Stomach smooth muscle (tissue), 2 donors: ENCODE measurements around the gene CDC6.
A peak's percentile ranks its signal among the peaks of the same experiment; 100 is the strongest.

Experiments
- H3K27ac ChIP-seq: one replicate; pipeline ENCODE4 v1.7.0; 2013; ENCODE audit warnings: mild to moderate bottlenecking, low read length, inconsistent platforms
- H3K27me3 ChIP-seq, 2 donors: one replicate each; pipeline ENCODE4 v1.7.0; 2013; ENCODE audit warnings: low read length in 2 of 2; ENCODE audit not compliant: insufficient read depth in 2 of 2, control insufficient read depth in 1 of 2
- H3K36me3 ChIP-seq, 2 donors: one replicate each; pipeline ENCODE4 v1.7.0; 2013; ENCODE audit warnings: low read length in 2 of 2; ENCODE audit not compliant: control insufficient read depth in 2 of 2, insufficient read depth in 2 of 2
- H3K4me1 ChIP-seq: one replicate; pipeline ENCODE4 v1.7.0; 2013; ENCODE audit warnings: low read length; ENCODE audit not compliant: control insufficient read depth, insufficient read depth
- H3K4me3 ChIP-seq, 2 donors: one replicate each; pipeline ENCODE4 v1.7.0; 2013; ENCODE audit warnings: low read length in 2 of 2
- H3K9ac ChIP-seq, 2 donors: one replicate each; pipeline ENCODE4 v1.7.0; 2013; ENCODE audit warnings: low read length in 2 of 2, mild to moderate bottlenecking in 1 of 2
- H3K9me3 ChIP-seq, 2 donors: one replicate each; pipeline ENCODE4 v1.7.0; 2013; ENCODE audit warnings: low read length in 2 of 2; ENCODE audit not compliant: control insufficient read depth in 2 of 2
- donor health status: healthy.
- donor health status: Pancreatic carcinoma.

Gene CDC6

DNA sequence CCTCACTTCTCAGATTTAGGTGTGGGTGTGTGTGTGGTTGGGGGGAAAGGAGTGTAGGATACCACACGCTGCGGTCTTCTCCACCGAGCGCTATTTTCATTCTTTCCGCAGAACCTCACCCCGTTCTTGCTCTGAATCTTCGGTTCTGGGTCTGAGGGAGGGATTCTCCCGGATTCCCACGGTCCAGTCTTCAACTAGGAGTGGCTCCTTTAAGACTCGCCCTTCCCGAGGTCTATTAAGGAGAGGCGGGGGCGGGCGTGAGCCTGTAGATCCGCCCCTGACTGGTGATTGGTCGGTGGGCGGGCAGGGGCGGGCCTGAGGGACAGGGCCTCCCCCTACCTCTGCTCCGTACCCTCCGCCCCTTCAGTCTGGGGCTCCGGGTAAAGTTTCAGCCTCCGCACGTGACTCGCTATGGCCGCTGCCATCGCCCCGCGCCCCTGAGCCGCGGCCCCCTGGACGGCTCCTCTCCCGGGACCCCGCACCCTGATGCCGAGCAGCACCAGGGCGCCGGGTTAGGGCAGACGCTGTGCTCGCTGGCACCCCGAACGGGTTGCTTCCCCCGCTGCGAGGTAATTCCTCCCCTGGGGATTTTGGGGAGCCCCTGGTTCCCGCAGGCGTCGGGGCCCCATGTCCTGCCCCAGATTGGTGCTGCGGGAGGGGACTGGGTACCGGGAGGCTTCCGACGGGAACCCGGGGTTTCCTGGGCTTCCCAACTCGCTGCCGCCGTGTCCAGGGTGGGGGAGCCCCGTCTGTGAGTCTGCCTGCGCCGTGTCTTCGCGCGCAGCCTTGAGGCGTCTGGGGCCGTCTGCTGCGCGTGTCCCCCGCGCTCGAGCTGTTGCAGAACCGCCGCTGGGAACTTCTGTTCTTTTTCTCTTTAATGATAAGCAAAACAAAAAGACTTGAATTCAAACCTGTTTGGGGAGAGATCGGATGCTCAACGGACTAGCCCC is 30.5 kb downstream of the CDC6 start:
- H3K4me1 ChIP-seq: peaks cover 91% of the 10 kb centered on the region
- peak overlapping the region; percentile 68 to 86 for H3K9ac ChIP-seq
- peak overlapping the region; percentile 84 for H3K27ac ChIP-seq
- no peaks in the 10 kb centered on the region for H3K36me3 ChIP-seq
- no peaks in the 10 kb centered on the region for H3K9me3 ChIP-seq
- peak overlapping the region; percentile 85 to 90 for H3K4me3 ChIP-seq
- H3K27me3 ChIP-seq: no peaks in the 10 kb centered on the region

DNA sequence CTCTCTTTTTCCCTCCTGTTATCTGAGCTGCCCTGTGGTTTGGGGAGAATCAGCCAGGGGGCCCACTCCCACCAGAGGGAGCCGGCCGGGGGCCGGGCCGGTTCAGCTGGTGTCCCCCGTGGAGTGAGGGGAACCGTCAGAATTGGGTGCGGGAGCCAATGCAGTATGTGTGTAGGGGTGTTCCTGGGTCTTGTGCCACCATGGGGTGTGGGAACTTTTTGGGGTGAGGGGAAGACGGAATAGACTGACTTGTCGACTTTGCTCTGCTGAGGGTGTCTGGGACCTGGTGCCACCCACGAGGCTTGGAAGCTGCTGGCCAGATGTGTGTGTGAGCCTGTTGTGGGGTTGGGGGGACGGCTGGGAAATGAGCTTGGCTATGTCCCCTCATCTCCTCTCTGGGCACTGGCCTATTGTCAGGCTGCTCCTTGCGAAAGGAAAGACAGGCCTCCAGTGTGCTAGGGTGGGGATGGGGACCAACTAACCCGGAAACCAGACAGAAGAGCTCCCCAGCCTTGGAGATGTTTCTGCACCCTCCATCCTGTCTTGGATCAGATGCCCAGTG is 31.2 kb downstream of the CDC6 start:
- Histone ChIP-seq H3K9ac (peak overlapping the region; percentile 68 to 86), H3K27ac (peak overlapping the region; percentile 84), H3K9me3 (no peaks in the 10 kb centered on the region), H3K4me1 (peaks cover 91% of the 10 kb centered on the region), H3K4me3 (peak overlapping the region; percentile 85 to 90), H3K27me3 (no peaks in the 10 kb centered on the region), H3K36me3 (no peaks in the 10 kb centered on the region)

DNA sequence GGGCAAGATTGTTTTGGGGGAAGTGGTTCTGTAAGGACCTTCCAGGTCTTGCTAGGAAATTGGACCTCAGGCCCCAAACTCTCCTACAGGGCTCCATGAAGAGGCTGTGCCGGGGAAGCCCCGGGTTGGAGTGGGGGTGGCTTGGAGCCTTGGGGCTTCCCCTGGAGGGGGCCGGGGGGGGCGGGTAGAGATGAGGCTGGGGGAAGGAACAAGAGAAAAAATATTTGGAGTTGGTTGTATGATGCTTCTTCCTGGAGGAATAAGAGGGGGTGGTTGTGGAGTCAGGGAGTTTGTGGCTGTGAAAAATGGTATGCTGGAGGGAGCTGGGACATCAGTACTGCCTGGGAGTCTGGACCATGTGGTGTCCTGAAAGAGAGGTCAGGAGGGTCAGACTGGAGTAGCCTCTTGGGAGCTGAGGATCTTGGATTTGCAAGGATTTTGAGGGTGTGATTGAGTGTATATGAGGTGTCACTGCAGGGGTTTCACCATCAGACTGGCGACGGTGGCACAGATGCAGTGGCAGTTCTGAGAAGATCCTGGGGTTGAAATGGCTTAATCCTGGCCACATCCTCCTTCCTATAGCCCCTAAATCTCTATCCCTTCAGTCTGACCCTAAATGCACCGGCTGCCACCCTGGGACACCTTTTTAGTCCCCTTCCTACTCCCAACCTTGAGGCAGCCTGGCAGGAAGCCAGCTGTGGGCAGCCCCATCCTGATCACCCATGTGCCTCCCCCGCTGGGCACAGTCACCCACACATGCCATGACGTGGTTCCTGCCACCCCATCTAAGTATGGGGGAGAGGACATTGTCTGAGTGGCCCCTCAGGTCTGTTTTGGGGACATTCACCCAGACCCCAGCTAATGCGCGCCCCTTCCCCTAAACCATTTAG is 32.2 kb downstream of the CDC6 start:
- H3K27me3 ChIP-seq: no peaks in the 10 kb centered on the region
- no peaks in the 10 kb centered on the region for H3K36me3 ChIP-seq
- H3K4me1 ChIP-seq: peaks cover 93% of the 10 kb centered on the region
- peak overlapping the region; percentile 91 for H3K27ac ChIP-seq
- peak overlapping the region; percentile 85 to 90 for H3K4me3 ChIP-seq
- no peaks in the 10 kb centered on the region for H3K9me3 ChIP-seq
- H3K9ac ChIP-seq: peak overlapping the region; percentile 36 to 62

DNA sequence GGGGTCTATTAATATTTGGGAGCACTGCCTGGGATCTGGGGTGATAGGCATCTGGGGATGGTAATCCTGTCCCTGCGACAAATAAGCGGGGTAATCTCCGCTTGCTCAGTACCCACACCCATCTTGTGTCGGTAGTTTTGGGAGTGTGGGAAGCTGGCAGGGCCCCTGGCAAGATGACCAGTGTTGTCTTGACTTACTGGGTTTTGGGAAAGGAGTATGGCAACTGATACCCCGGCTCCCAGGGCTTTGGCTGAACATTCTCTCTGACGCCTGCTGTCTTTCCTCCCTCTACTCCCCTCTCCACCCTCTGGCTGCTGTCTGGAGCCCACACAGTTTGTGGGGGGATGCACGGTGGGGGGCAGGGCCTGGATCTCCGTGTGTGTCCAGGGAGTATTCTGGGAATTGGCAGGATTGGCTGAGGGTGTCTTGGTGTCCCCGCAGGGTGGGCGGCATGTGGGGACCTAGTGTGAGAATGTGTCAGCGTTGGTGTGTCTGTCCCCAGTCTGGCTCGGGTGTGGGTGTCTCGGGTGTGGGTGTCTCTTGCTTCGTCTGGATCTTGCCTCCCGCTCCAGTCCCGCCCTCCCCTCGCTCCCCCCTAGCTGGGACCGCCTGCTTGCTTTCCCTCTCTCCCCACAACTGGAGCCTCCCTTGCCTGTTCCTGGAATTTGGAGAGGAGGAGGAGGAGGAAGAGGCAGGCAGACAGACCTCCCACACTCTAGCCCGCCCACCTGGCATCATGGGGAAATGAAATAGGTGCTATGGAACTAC is 33.3 kb downstream of the CDC6 start:
- peak overlapping the region; percentile 91 for H3K27ac ChIP-seq
- peak overlapping the region; percentile 36 to 62 for H3K9ac ChIP-seq
- peaks cover 94% of the 10 kb centered on the region for H3K4me1 ChIP-seq

DNA sequence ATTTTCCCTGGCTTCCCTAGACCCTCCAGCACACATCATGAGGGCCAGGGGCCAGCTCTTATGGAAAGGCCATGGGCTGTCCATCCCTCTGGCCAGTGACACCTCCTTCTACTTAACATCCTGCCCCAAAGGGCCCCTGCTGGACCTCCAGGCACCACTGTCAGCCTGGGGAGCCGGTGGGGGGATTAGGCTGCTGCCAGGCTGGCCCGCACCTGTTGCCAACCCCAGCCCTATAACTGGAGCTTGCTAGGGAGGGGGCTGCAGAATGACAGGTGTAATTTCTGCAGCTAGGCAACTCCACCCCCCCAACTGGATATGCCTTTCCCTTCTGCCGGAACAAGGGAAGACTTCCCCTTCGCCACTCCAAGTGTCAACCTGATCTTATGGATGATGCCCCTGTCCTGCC is 33.8 kb downstream of the CDC6 start:
- H3K36me3 ChIP-seq: no peaks in the 10 kb centered on the region
- H3K27me3 ChIP-seq: no peaks in the 10 kb centered on the region
- H3K9ac ChIP-seq: peak overlapping the region in 1 of 2 donors; percentile 62
- peak overlapping the region; percentile 66 to 75 for H3K4me3 ChIP-seq
- peaks cover 94% of the 10 kb centered on the region for H3K4me1 ChIP-seq
- H3K9me3 ChIP-seq: no peaks in the 10 kb centered on the region
- H3K27ac ChIP-seq: peak overlapping the region; percentile 91

More for the DNA sequence above, 33.3 kb downstream of the CDC6 start:
- no peaks in the 10 kb centered on the region for H3K9me3 ChIP-seq
- no peaks in the 10 kb centered on the region for H3K27me3 ChIP-seq
- no peaks in the 10 kb centered on the region for H3K36me3 ChIP-seq
- H3K4me3 ChIP-seq: peak overlapping the region; percentile 66 to 75

DNA sequence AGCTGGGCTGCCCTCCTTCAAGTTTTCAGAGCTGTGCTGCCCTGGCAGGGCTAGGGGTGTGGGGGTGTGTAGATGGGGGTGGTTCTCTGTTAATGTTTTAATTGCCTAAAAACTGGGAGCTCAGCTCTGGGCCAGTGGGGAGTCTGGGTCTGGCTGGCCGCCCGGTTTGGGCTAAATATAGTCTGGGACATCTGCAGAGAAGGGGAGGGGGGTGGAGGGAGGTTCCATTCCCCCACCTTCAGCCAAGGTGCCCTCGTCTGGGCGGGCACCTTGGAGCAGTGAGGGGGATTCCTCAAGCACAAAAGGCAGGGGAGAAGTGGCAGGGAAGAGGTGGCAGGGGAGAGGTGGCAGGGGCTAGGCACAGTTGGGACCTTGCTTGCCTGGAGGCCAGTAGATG is 34.3 kb downstream of the CDC6 start:
- H3K9me3 ChIP-seq: no peaks in the 10 kb centered on the region
- H3K9ac ChIP-seq: peak overlapping the region; percentile 62 to 75
- peak overlapping the region; percentile 91 for H3K27ac ChIP-seq
- no peaks in the 10 kb centered on the region for H3K36me3 ChIP-seq
- H3K4me3 ChIP-seq: peak overlapping the region; percentile 66 to 75
- H3K27me3 ChIP-seq: no peaks in the 10 kb centered on the region
- H3K4me1 ChIP-seq: peaks cover 93% of the 10 kb centered on the region

DNA sequence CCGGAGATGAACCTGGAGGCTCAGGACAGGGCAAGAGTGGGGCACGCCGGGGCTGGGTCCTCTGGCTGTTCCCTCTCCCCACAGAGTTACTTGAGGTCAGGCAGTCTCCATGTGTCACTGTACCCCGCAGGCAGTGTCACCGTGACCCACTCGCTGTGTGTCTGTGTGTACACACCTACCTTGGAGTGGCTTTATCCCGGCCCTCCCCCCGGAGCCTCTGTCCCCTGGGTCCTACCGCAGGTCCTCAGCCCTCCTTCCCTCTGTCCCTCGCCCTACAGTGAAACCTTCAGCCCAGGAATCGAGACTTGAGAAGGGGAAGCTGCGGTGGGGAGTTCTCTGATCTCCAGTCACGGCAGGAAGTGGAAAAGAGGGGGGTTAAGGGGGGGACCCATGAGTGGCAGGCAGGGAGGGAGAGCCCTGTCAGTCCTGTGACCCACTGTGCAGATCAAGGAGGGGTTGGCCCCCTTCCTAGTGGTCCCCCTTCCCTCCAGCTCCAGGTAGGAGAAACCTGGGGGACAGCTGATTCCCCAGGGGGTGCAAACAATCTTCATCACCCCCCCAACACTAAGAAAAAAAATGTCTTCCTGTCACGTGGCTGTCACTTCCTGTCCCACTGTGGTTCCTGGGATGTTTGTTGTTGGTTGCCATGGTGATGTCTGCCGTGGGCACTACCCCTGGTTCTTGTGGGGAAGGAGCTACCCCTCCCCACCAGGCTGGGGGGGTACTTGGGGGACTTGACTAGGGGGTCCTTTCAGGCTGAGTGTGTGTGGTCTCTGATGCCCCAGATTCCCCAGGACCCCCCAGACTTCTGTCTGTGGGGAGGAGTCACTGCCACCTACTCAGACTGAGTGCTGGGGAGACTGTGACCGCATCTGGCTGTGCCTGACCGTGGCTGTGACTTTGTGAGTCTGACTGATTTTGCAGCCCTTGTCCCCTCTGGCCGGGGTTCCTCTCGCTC is 35.0 kb downstream of the CDC6 start:
- peak overlapping the region; percentile 66 to 75 for H3K4me3 ChIP-seq
- no peaks in the 10 kb centered on the region for H3K27me3 ChIP-seq
- peak overlapping the region; percentile 62 to 75 for H3K9ac ChIP-seq
- no peaks in the 10 kb centered on the region for H3K36me3 ChIP-seq
- peaks cover 92% of the 10 kb centered on the region for H3K4me1 ChIP-seq
- no peaks in the 10 kb centered on the region for H3K9me3 ChIP-seq
- H3K27ac ChIP-seq: peak overlapping the region; percentile 91

DNA sequence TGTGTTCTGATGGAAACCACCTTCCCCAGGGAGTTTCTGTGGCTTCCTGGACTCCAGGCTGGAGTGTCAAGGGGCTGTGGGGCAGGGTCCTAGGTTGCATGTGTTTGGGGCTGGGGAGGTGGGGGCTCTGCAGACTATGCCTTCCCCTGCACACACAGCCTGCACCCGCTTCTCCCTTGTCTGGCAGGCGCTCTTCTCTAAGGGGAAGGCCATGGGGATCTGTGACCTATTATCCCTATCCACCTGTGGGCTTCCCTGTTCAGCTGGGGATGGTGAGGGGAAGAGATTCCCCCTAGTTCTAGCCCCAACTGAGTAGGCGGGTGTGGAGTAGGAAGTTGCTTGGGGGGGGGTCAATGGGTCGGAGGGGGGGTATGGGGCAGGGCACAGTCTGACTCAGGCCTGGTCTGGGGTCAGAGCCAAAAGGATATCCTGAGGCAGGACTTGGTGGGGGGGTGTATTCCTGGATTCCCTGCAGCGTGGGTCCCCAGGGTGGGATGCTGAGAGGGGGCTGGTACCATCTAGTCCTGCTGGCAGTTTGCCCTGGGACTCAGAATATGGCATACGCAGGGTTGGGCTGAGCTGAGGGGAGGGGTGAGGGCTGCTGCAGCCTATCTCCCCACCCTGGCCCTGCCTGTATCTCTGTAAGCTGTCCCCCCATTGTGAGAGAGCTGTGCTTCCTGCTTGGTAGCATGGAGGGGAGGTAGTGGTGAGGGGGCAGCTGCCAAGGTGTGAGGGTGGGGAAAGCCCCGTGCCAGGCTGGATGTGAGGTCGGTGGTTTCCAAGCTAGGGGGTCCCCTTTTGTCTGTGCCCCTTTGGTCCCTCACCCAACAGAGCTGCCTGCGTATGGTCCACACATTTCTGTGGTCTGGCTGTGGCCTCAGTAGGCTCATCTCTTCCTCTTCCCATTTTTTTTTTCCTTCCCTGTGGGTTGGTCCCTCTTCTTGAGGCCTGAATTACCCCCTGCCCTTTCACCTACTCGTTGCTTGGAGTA is 36.0 kb downstream of the CDC6 start:
- Histone ChIP-seq H3K4me1 (peaks cover 89% of the 10 kb centered on the region), H3K9ac (peak overlapping the region; percentile 62 to 75), H3K27ac (peak overlapping the region; percentile 91), H3K9me3 (no peaks in the 10 kb centered on the region), H3K4me3 (peak overlapping the region; percentile 9 to 75), H3K27me3 (no peaks in the 10 kb centered on the region), H3K36me3 (no peaks in the 10 kb centered on the region)
